Measurements from ENCODE around the gene TLR9. TPM values are rescaled to one million over a fixed set of nuclear protein-coding genes. Genes with fewer than 3 reads are reported as not detected.

TLR9 gene
- total RNA-seq, 1 experiment from 2014 or later = not detected

DNA sequence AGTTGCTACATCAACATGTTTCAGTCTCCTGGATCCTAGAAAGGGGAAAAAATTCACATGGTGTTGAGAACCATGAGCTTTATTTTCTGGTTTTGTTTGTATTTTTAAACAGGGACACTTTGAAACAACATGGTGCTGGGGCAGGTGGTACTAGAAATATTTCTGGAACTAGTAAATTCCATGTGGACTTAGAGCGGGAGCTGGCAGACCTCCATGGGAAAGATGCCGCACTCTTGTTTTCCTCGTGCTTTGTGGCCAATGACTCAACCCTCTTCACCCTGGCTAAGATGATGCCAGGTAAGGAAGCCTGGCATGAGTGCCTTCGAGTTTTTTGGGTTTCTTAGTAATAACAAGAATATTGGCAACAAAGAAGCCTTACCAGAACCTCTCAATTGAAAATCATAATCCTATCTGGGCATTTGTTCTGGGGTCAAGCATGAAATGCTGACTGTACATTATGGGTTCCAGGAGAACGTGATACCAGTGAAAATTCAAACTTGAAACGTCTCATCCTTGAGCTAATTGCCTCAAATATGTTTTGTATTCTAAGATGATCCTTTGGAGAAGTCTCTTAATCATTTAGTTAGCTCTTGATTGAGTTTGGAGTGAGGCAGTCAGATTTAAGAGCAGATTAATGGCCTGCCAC is 19.6 kb downstream of the TLR9 start:
- no peak for DNase-seq
- peaks cover 49 to 97% (median 96%) of the 10 kb centered on the region in 3 experiments; a peak in 6 of 7 replicates for H3K36me3 Mint-ChIP-seq (ENCODE audit: insufficient read depth in 1 of 3, low read depth in 3 of 3)
- WGBS (ENCODE audit: extremely low coverage, insufficient read length, low lambda C conversion rate) = no CpG with 5 or more reads among the region's 6 CpGs

More for the DNA sequence above, 19.6 kb downstream of the TLR9 start:
- H3K9ac ChIP-seq (ENCODE audit: extremely low read depth, insufficient read length, low read length) = no peak overlapping the region
- H3K23ac ChIP-seq (ENCODE audit: insufficient read length, low read depth, low read length) = no peak overlapping the region
- H3K56ac ChIP-seq (ENCODE audit: insufficient read length, low read depth, low read length) = no peak overlapping the region
- no peaks in the 10 kb centered on the region for H3K79me1 ChIP-seq (ENCODE audit: insufficient read depth, low read depth, low read length, poor library complexity, severe bottlenecking)
- no peaks in the 10 kb centered on the region for H3K4me1 Mint-ChIP-seq
- H2BK20ac ChIP-seq (ENCODE audit: low read depth, low read length, poor library complexity, severe bottlenecking) = no peak overlapping the region
- no peak for TF ChIP-seq CTCF (conservative IDR thresholded peaks at IDR 0.05)
- H3K4me2 ChIP-seq (ENCODE audit: insufficient read depth, insufficient read length, low read length) = no peak overlapping the region
- H4K20me1 ChIP-seq (ENCODE audit: control insufficient read depth, insufficient read depth, insufficient read length) = no peaks in the 10 kb centered on the region
- no peak overlapping the region for H4K8ac ChIP-seq (replicated peaks; ENCODE audit: insufficient read length, low read depth, low read length)
- no peak overlapping the region for H3T11ph ChIP-seq (ENCODE audit: low read length)
- H2BK120ac ChIP-seq (ENCODE audit: low read depth, low read length, poor library complexity, severe bottlenecking) = no peak overlapping the region
- H3K27ac ChIP-seq (ENCODE audit: insufficient read length, low read depth, low read length) = no peak overlapping the region
- H3K27ac Mint-ChIP-seq = no peak overlapping the region
- H2AK5ac ChIP-seq (ENCODE audit: insufficient read length, low read length) = no peak overlapping the region
- no peaks in the 10 kb centered on the region for H3K9me3 ChIP-seq (ENCODE audit: control insufficient read depth, low read depth, low read length)
- H4K91ac ChIP-seq (ENCODE audit: insufficient read length, low read depth, low read length) = no peak overlapping the region
- no peaks in the 10 kb centered on the region for H3K79me2 ChIP-seq (ENCODE audit: insufficient read depth, low read length)
- H3K9me3 Mint-ChIP-seq = no peaks in the 10 kb centered on the region
- H3K27me3 ChIP-seq (ENCODE audit: insufficient read depth, low read length) = no peaks in the 10 kb centered on the region
- no peak overlapping the region for H2BK15ac ChIP-seq (ENCODE audit: low read depth, low read length)
- H3K4me1 ChIP-seq (ENCODE audit: insufficient read depth, low read length) = no peaks in the 10 kb centered on the region
- H3K23me2 ChIP-seq (ENCODE audit: insufficient read length, low read depth, low read length, poor library complexity, severe bottlenecking) = no peaks in the 10 kb centered on the region
- no peak overlapping the region for H2BK5ac ChIP-seq (ENCODE audit: insufficient read length, low read length)
- H3K4me3 Mint-ChIP-seq = no peak overlapping the region
- no peak overlapping the region for H3K18ac ChIP-seq (ENCODE audit: insufficient read length, low read depth, low read length)
- H2AFZ ChIP-seq (ENCODE audit: low read length) = no peak overlapping the region
- no peak overlapping the region for H3K14ac ChIP-seq (ENCODE audit: insufficient read depth, low read length)
- no peak overlapping the region for H4K5ac ChIP-seq (ENCODE audit: insufficient read length, low read depth, low read length)
- no peak overlapping the region for H2BK12ac ChIP-seq (ENCODE audit: insufficient read length, low read depth, low read length)
- H3K4ac ChIP-seq (ENCODE audit: low read depth, low read length) = no peak overlapping the region
- H3K27me3 Mint-ChIP-seq (ENCODE audit: low read depth) = no peaks in the 10 kb centered on the region
